LNCAP (cell line): ENCODE data around the gene LGALS8.

Experiments used
- TF ChIP-seq, protein P1 (sequence below): fragments of 450-650 bp; IDR thresholded peaks from 2 replicates; pipeline ENCODE4 v1.5.1; 2017; ENCODE audit warnings: mild to moderate bottlenecking

LGALS8 gene

DNA sequence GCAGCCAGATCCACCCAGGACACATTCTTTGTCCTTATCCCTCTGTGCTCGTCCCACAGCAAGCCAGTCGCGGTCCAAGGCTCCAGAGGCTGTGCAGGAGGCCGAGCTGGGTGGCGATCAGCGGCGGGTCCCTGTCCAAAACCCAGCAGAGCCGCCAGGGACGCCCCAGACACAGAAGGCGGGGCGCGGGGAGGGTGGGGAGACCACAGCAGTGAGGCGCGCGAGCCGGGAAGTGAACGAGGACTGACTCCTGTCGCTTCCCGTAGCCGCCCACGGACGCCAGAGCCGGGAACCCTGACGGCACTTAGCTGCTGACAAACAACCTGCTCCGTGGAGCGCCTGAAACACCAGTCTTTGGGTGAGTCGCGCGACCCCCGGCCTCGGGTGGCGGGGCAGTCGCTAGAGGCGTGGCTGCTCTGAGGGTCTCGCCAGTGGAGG is at the start of gene LGALS8:
LGALS8 (plus strand) TSS at position 279 of the 438 bp plus-strand sequence. CDS start 2,089 bp downstream, outside the sequence.
- TF ChIP-seq, protein P1, sequence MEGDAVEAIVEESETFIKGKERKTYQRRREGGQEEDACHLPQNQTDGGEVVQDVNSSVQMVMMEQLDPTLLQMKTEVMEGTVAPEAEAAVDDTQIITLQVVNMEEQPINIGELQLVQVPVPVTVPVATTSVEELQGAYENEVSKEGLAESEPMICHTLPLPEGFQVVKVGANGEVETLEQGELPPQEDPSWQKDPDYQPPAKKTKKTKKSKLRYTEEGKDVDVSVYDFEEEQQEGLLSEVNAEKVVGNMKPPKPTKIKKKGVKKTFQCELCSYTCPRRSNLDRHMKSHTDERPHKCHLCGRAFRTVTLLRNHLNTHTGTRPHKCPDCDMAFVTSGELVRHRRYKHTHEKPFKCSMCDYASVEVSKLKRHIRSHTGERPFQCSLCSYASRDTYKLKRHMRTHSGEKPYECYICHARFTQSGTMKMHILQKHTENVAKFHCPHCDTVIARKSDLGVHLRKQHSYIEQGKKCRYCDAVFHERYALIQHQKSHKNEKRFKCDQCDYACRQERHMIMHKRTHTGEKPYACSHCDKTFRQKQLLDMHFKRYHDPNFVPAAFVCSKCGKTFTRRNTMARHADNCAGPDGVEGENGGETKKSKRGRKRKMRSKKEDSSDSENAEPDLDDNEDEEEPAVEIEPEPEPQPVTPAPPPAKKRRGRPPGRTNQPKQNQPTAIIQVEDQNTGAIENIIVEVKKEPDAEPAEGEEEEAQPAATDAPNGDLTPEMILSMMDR = no peak

- TF ChIP-seq, protein P1 = no peak
Observed at GRCh38 chr1:236476019-236476418, 47.8 kb upstream of the LGALS8 start.

GRCh38 chr1:236480758-236481436 is 42.9 kb upstream of the LGALS8 start:
- TF ChIP-seq, protein P1 = no peak

GRCh38 chr1:236484310-236484971 is 39.3 kb upstream of the LGALS8 start:
- TF ChIP-seq, protein P1 = no peak

GRCh38 chr1:236486356-236487002 is 37.3 kb upstream of the LGALS8 start:
- TF ChIP-seq, protein P1 = no peak

- TF ChIP-seq, protein P1 = peak; percentile 70
Observed at GRCh38 chr1:236489710-236490377, 33.9 kb upstream of the LGALS8 start.

DNA sequence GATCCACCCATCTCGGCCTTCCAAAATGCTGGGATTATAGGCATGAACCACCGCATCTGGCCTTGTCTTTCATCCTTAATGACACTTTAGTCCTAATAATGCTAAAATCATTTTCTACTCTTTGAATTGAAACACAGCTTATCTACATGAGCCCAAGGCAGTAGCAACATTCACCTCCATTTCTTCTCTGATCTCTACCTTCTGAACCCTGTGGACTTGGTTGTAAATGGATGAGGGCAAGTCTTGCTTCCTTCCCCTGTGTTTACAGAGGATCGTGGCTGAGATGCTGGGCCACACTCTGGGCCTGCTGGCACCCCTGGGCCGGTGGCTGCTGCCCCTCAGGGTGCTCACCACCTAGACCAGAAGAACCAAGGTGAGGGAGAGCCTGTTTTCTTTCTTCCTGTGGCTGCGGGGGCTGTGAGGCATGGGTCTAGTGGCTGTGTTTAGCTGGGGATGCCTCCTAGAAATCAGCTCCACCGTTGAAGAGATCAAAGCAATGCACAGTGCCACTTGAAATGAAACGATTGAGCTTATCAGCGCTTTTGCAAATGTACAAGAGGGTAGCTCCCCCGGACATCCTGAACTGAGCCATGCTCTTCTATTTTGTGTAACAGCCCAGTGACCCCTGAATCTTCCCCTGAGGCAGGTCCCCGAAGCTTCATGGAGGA is 32.2 kb upstream of the LGALS8 start:
- TF ChIP-seq, protein P1 = no peak
